ENCODE data around the gene SEMA4C. TPM values are rescaled to one million over a fixed set of nuclear protein-coding genes. Genes with fewer than 3 reads are reported as not detected.

The SEMA4C gene
- total and polyA plus RNA-seq, 2 of the 4 experiments (the other 2 are of a cell fraction), result 15.8 to 24.3 TPM

DNA sequence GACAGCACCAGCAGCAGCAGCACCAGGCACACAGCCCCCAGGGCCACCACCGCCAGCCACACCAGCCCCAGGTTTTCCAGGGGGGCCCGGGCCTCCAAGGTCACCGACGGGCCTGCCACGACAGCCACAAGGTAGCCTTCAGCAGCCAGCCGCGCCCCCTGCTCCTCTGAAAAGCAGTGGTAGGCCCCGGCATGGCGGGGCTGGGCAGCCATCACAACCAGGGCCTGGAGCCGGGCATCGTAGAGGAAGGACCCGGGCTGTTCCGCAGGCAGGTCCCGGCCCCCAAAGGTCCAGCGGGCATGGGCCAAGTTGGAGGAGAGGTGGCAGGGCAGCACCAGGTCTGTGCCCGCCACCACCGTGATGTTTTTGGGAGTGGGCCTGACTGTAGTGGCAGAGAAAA lies 8.8 kb downstream of the SEMA4C start:
- Histone ChIP-seq H3K9me3 (ENCODE audit: control insufficient read depth, insufficient read depth, low read length) (no peaks in the 10 kb centered on the region), H4K20me1 (ENCODE audit: insufficient read depth, low read length) (peaks cover 19% of the 10 kb centered on the region), H4K8ac (ENCODE audit: low read depth in 2 of 2, low read length in 2 of 2) (no peak overlapping the region), H3K56ac (ENCODE audit: extremely low read depth, insufficient read depth, low read length) (no peak overlapping the region), H2BK120ac (ENCODE audit: low read depth, low read length) (no peak overlapping the region), H3K36me3 (ENCODE audit: control insufficient read depth, insufficient read depth, low read length) (peaks cover 55% of the 10 kb centered on the region), H3K23ac (ENCODE audit: low read depth, low read length) (no peak overlapping the region), H3K27me3 (ENCODE audit: control insufficient read depth, insufficient read depth, low read length) (no peaks in the 10 kb centered on the region), H2BK15ac (ENCODE audit: low read depth, low read length) (no peak overlapping the region), H2AK5ac (ENCODE audit: low read depth, low read length) (no peak overlapping the region), H2BK5ac (ENCODE audit: low read depth, low read length, poor library complexity, severe bottlenecking) (no peak overlapping the region), H3K27ac (ENCODE audit: insufficient read depth, low read length) (no peak overlapping the region), H3K18ac (ENCODE audit: low read depth, low read length) (no peak overlapping the region), H4K91ac (ENCODE audit: insufficient read depth, low read depth, low read length) (no peak overlapping the region), H3K4me3 (ENCODE audit: insufficient read depth, low read depth, low read length) (no peak overlapping the region), H4K5ac (ENCODE audit: low read depth, low read length) (no peak overlapping the region), H2AFZ (replicated peaks; ENCODE audit: low read length, poor library complexity) (no peak overlapping the region), H3K4me2 (ENCODE audit: low read depth, low read length) (no peak overlapping the region), H2AK9ac (replicated peaks; ENCODE audit: low read depth, low read length, poor library complexity) (no peak overlapping the region), H2BK20ac (ENCODE audit: low read depth, low read length) (no peak overlapping the region), H3K9me1 (ENCODE audit: insufficient read depth, low read length) (peaks cover 3% of the 10 kb centered on the region; the same call in 1 of the 2 replicates), H3K4ac (ENCODE audit: low read depth, low read length) (no peak overlapping the region), H3K4me1 (ENCODE audit: control insufficient read depth, insufficient read depth, low read length) (peaks cover 12% of the 10 kb centered on the region), H3K79me1 (ENCODE audit: low read depth in 1 of 2, low read length in 2 of 2) (peaks cover 16 to 46% of the 10 kb centered on the region in 2 experiments), H3K9ac (ENCODE audit: low read depth, low read length) (no peak overlapping the region), H3K14ac (replicated peaks; ENCODE audit: low read depth, low read length) (no peak overlapping the region)
- DNase-seq (no peak), ATAC-seq (ENCODE audit: low read depth) (no peak)
- WGBS, 2 experiments (ENCODE audit: extremely low coverage in 2 of 2, insufficient read length in 1 of 2), result 91% methylated on average over 4 of the region's 17 CpGs; no CpG with 5 or more reads in 1 of the 2 experiments
- ChIA-PET CTCF (no interaction called here), POLR2A (ENCODE audit: unreplicated experiment) (no interaction called here)
- intact Hi-C loops (cut with micrococcal nuclease) (no loop called here), dilution Hi-C loops (cut with HindIII; ENCODE audit: low sequenced_read_pairs, unreplicated experiment) (no loop called here), in situ Hi-C loops (cut with MboI; ENCODE audit: low sequenced_read_pairs) (loop anchor here (25.0 kb wide), 1 partner anchor 251 kb away; the partner anchor contains the start of gene ANKRD36)
- TF ChIP-seq, protein P1, sequence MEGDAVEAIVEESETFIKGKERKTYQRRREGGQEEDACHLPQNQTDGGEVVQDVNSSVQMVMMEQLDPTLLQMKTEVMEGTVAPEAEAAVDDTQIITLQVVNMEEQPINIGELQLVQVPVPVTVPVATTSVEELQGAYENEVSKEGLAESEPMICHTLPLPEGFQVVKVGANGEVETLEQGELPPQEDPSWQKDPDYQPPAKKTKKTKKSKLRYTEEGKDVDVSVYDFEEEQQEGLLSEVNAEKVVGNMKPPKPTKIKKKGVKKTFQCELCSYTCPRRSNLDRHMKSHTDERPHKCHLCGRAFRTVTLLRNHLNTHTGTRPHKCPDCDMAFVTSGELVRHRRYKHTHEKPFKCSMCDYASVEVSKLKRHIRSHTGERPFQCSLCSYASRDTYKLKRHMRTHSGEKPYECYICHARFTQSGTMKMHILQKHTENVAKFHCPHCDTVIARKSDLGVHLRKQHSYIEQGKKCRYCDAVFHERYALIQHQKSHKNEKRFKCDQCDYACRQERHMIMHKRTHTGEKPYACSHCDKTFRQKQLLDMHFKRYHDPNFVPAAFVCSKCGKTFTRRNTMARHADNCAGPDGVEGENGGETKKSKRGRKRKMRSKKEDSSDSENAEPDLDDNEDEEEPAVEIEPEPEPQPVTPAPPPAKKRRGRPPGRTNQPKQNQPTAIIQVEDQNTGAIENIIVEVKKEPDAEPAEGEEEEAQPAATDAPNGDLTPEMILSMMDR (conservative IDR thresholded peaks at IDR 0.05; ENCODE audit: low read depth, low read length), result no peak
- no peak for TF ChIP-seq MXI1 (IDR thresholded peaks at IDR 0.05; ENCODE audit: borderline replicate concordance, low read depth, low read length)
- no TSS peak for BruUV-seq (replicated peaks)
